SK-N-SH (cell line): ENCODE results near the gene HLA-DQB1.

Experiments used
- TAF1 ChIP-seq: IDR thresholded peaks from 2 replicates; pipeline ENCODE4 v1.6.1; 2012; ENCODE audit warnings: low read depth, mild to moderate bottlenecking, low read length, moderate library complexity, borderline replicate concordance
- YY1 ChIP-seq: IDR thresholded peaks from 2 replicates; pipeline ENCODE4 v1.4.0; 2012; ENCODE audit warnings: low read depth, mild to moderate bottlenecking
- TF ChIP-seq, protein P1 (sequence below): fragments of 200-600 bp; sonication (generic); IDR thresholded peaks from 2 replicates; pipeline ENCODE4 v1.6.1; 2017; ENCODE audit warnings: antibody characterized with exemption, mild to moderate bottlenecking, moderate library complexity
- TF ChIP-seq, protein P2 (sequence below): fragments of 150-350 bp; IDR thresholded peaks from 2 replicates; pipeline ENCODE4 v1.6.1; 2017; ENCODE audit warnings: antibody characterized with exemption, low read length, low read depth, borderline replicate concordance

DNA sequence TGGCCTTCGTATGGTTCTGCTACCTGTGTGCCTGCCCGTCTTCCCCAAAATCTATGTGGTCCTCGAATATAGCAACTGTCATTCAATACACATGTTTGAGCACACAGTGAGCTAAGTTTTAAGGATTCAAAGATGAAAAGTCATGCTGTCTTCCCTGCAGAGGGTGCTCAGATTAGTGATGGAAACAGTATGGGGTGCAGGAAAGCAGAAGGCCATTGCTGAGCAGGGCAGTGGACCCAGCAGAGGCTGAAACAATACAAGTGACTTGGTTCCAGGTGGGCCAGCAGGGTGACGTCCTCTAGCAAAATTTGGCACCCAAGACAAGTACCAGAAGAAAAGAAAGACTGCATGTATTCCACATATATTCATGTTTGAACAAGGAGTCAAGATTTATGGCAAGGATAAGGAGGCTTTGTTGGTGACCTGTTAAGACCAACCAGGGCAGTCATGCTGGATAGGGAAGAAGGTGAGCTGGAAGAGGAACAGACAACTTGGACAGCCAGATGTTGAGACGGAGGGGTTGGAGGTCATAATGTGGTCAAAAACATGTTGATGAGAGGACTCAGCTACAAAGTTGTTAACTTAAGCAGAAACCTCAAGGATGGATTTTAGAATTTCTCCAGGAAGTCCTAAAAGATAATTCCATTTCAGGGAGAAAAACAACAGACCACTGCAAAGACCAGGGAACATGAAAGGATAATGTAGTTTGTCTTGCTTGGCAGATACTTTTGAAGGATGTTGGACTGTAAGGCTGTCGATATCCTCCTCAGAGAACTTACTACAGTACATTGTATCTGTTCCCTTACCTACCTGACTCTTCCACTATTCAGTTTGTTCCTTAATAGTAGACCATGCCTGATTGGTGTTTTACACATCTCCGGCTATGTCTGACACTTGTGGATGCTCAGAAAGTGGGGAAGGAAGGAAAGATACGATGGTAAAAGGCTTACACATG, 26.7 kb downstream of the HLA-DQB1 start:
- TF ChIP-seq, protein P1, sequence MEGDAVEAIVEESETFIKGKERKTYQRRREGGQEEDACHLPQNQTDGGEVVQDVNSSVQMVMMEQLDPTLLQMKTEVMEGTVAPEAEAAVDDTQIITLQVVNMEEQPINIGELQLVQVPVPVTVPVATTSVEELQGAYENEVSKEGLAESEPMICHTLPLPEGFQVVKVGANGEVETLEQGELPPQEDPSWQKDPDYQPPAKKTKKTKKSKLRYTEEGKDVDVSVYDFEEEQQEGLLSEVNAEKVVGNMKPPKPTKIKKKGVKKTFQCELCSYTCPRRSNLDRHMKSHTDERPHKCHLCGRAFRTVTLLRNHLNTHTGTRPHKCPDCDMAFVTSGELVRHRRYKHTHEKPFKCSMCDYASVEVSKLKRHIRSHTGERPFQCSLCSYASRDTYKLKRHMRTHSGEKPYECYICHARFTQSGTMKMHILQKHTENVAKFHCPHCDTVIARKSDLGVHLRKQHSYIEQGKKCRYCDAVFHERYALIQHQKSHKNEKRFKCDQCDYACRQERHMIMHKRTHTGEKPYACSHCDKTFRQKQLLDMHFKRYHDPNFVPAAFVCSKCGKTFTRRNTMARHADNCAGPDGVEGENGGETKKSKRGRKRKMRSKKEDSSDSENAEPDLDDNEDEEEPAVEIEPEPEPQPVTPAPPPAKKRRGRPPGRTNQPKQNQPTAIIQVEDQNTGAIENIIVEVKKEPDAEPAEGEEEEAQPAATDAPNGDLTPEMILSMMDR: no peak
- TF ChIP-seq, protein P2, sequence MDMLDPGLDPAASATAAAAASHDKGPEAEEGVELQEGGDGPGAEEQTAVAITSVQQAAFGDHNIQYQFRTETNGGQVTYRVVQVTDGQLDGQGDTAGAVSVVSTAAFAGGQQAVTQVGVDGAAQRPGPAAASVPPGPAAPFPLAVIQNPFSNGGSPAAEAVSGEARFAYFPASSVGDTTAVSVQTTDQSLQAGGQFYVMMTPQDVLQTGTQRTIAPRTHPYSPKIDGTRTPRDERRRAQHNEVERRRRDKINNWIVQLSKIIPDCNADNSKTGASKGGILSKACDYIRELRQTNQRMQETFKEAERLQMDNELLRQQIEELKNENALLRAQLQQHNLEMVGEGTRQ: no peak
- TF ChIP-seq YY1 (no peak), TAF1 (no peak)
